Measurements from ENCODE around the gene BANK1. TPM values are rescaled to one million over a fixed set of nuclear protein-coding genes. Genes with fewer than 3 reads are reported as not detected.

Gene BANK1
- total and polyA plus RNA-seq, 12 donors = 0.08 to 1.1 (median 0.35) TPM; not detected in 3

GRCh38 chr4:101856149-101856548, 65.6 kb downstream of the BANK1 start:
- Histone ChIP-seq H3K27me3 (no peaks in the 10 kb centered on the region), H3K36me3 (no peaks in the 10 kb centered on the region), H3K27ac (no peak overlapping the region), H3K9me3 (no peaks in the 10 kb centered on the region), H3K4me3 (no peak overlapping the region), H3K4me1 (no peaks in the 10 kb centered on the region)
- ATAC-seq = no peak
- WGBS, 2 donors = 68 to 73% methylated on average over 2 of the region's 2 CpGs
- intact Hi-C loops (cut with DNase I) = no loop called here
- DNase-seq = no peak
- no peak for TF ChIP-seq CTCF (IDR thresholded peaks at IDR 0.05)

DNA sequence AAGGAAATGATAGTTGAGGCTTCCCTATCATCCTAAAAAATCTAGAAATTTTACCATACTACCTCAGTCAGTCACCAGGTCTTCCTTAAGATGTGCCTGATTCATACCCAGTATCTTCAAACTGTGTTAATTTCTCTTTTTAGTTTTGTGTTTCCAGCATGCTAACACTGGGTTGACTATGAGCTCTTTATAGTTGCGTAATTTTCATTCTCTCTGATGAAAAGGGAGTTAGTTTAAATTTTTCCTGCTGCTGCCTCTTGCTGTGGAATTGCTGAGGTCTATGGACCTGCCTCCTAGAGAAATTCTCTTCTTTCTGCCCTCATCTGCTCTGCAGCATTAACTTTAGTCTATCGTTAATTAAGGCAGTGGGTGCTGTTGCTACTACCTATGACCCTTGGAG, 66.6 kb downstream of the BANK1 start:
- 95 to 98% methylated on average over 2 of the region's 2 CpGs for WGBS, 2 donors
- Histone ChIP-seq H3K36me3 (no peaks in the 10 kb centered on the region), H3K9me3 (no peaks in the 10 kb centered on the region), H3K27me3 (no peaks in the 10 kb centered on the region), H3K27ac (no peak overlapping the region), H3K4me1 (no peaks in the 10 kb centered on the region), H3K4me3 (no peak overlapping the region)
- intact Hi-C loops (cut with DNase I) = no loop called here
- ATAC-seq (no peak), DNase-seq (no peak)
- no peak for TF ChIP-seq CTCF (IDR thresholded peaks at IDR 0.05)

DNA sequence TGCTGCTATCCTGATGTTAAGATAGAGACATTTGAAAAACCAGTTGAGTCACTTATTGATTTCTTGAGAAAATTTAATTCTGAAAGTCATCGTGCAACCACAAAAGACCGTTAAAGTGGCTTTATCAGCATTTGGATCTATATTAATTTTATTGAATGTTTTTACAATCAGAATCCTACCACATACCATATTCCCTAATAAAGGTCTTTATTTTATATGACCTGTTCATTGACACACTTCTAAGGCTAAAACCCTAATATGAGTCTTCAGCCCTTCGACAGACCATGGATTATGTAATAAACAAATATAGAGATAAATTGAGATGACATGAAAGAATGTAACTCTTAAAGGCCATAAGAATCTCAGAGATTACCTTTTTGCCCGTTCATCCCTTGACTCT, 68.1 kb downstream of the BANK1 start:
- TF ChIP-seq CTCF (IDR thresholded peaks at IDR 0.05) = no peak
- WGBS, 2 donors = 86 to 87% methylated on average over 4 of the region's 4 CpGs
- no peaks in the 10 kb centered on the region for H3K4me1 ChIP-seq
- H3K9me3 ChIP-seq = no peaks in the 10 kb centered on the region
- no peaks in the 10 kb centered on the region for H3K27me3 ChIP-seq
- H3K4me3 ChIP-seq = no peak overlapping the region
- no peak overlapping the region for H3K27ac ChIP-seq
- no peak for ATAC-seq
- H3K36me3 ChIP-seq = no peaks in the 10 kb centered on the region
- intact Hi-C loops (cut with DNase I) = no loop called here
- no peak for DNase-seq

GRCh38 chr4:101862595-101862994, 72.1 kb downstream of the BANK1 start:
- Histone ChIP-seq H3K4me3 (no peak overlapping the region), H3K9me3 (no peaks in the 10 kb centered on the region), H3K36me3 (no peaks in the 10 kb centered on the region), H3K4me1 (no peaks in the 10 kb centered on the region), H3K27ac (no peak overlapping the region), H3K27me3 (no peaks in the 10 kb centered on the region)
- intact Hi-C loops (cut with DNase I) = no loop called here
- WGBS, 2 donors = 89 to 93% methylated on average over 2 of the region's 2 CpGs
- no peak for TF ChIP-seq CTCF (IDR thresholded peaks at IDR 0.05)
- ATAC-seq (no peak), DNase-seq (no peak)

- H3K27me3 ChIP-seq = no peaks in the 10 kb centered on the region
- DNase-seq (no peak), ATAC-seq (no peak)
- H3K9me3 ChIP-seq = no peaks in the 10 kb centered on the region
- H3K4me3 ChIP-seq = no peak overlapping the region
- no peak overlapping the region for H3K27ac ChIP-seq
- no peak for TF ChIP-seq CTCF (IDR thresholded peaks at IDR 0.05)
- no peaks in the 10 kb centered on the region for H3K36me3 ChIP-seq
- 91 to 95% methylated on average over 2 of the region's 2 CpGs for WGBS, 2 donors
- H3K4me1 ChIP-seq = no peaks in the 10 kb centered on the region
- intact Hi-C loops (cut with DNase I) = no loop called here
Measured at GRCh38 chr4:101864660-101865059, 74.1 kb downstream of the BANK1 start.
